Stimulated activated CD4-positive, alpha-beta T cell treated with anti-CD3 and anti-CD28 coated beads, TNF-alpha, amount 100 ng/mL, for 1 hour (primary cell): ENCODE results near the gene OLFM3.

ENCODE experiments used
- DNase-seq, 3 donors: peaks; one replicate each; pipeline ENCODE4 v3.0.0-alpha.2; 2020; ENCODE audit warnings: low read depth in 3 of 3, low spot score in 1 of 3

Gene OLFM3

DNA sequence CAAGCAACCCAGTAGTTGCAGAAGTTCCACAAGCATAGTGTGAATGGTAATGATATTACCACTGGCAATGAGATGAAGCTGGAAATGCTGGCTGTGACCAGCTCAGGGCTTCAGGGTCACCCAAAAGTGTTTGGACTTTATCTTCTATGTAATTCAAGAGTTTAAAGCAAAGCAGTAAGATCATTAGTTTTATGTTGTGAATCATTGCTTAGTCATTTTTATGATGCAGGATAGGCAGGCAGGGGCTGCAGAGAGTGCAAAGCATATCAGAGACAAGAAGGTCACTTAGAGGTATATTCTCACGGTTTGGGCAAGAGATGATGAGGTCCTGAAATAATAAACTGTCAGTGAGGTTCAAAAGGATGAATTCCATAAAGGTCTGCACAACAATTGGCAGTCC lies 147.4 kb downstream of the OLFM3 start:
- DNase-seq, result no peak

- DNase-seq, result no peak
Observed at GRCh38 chr1:101847626-101848025, 149.1 kb downstream of the OLFM3 start.

GRCh38 chr1:101846820-101847219 lies 149.9 kb downstream of the OLFM3 start:
- no peak for DNase-seq

DNA sequence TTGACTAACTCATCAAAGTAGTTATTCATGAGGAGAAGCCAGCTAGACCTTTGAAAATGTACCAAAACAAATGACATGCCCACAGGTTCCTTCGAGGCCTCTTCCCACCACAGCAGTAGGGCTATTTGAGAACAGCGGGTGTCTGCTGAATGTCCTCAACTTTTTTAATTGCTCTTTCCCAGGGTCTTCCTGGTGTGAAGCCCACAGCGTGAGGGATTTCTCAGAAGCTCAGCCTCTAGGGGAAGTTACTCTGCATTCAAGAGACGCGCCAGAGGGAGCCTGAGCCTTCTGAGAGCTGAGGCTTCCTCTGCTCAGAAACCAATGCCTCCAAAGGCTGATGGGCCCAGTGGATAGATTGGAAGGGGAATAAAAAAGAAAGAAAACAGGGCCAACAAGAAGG lies 153.6 kb downstream of the OLFM3 start:
- no peak for DNase-seq

DNA sequence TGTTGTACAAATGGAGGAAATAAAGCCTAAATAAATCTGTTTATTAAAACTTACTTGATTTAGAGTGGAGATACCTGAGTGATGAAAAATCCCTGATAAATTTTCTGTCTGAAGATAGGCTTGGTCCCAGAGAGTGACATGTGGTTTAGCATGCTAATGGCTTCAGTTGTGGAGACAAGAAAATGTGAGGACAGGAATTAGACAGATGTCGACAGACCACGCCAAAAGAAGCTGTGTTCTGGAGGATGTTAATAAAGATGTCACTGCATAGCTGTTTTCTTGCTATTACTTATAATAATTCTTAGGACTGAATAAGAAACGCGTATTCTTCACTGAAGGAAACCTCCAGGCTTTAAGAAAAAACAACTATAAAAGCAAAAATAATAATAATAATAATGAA lies 154.9 kb downstream of the OLFM3 start:
- no peak for DNase-seq

GRCh38 chr1:101835988-101836387 lies 160.7 kb downstream of the OLFM3 start:
- DNase-seq, result no peak

DNA sequence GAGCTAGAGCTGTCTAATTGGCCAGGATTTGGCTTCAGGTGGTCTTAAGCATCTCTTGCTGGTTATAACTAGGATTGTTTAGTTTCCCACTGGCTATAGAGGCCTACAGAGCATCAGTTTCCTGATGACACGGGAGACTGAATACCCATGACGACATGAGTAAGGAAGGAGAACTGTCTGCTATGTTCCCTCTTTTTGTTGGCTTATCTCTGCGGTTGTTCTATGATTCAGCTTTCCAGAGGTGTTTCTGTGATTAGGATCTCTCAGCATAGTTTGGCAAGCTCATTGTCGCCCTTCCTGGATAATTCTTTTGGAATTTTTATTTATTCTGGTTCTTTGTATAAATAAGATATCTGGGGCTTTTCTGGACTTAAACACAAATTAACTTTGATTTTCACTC lies 163.4 kb downstream of the OLFM3 start:
- no peak for DNase-seq

- DNase-seq, result no peak
Observed at GRCh38 chr1:101826416-101826815, 170.3 kb downstream of the OLFM3 start.

- DNase-seq, result no peak
Observed at GRCh38 chr1:101820071-101820470, 176.7 kb downstream of the OLFM3 start.

- no peak for DNase-seq
Observed at GRCh38 chr1:101816262-101816661, 180.5 kb downstream of the OLFM3 start.

DNA sequence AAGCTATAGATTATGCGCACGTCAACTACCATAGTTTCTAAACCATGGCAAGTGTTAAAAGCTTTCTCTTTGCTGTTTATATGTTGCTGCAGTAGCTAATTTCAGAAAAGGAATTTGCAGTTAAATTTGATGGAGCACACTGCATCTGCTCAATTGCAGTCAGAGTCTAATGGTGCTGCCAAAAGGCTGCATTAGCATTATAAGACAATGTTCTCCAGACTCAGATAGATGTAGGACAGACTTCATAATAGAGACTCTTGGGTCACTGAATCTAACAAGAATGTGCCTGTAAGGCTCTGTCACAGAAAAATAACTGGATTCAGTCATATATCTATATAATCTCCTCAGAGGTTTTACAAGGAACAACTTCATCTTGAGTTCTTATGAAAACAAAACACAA lies 198.3 kb downstream of the OLFM3 start:
- no peak for DNase-seq

- DNase-seq, result no peak
Observed at GRCh38 chr1:101797722-101798121, 199.0 kb downstream of the OLFM3 start.

- no peak for DNase-seq
Observed at GRCh38 chr1:101781201-101781831, 215.4 kb downstream of the OLFM3 start.

GRCh38 chr1:101769520-101769919 lies 227.2 kb downstream of the OLFM3 start:
- DNase-seq, result no peak

- no peak for DNase-seq
Observed at GRCh38 chr1:101757985-101758384, 238.7 kb downstream of the OLFM3 start.

DNA sequence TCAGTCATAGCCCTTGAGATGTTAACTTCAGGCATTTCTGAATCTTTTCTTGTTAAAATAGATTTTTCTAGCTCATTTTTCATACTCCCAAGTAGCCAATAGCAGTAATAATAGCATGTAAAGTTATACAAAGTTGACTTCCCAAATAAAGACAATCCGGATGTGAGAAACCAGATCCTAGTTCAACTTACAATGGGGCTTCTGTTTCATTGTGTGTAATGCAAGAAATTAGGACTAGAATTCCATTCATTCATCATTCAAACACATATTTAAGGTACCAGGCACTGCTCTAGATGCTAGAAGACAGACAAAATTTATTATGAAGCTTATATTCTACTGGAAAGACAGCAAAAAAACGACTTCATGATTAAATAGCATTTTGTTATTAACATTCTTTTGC lies 240.3 kb downstream of the OLFM3 start:
- no peak for DNase-seq
